SU-DHL-6 (cell line): ENCODE data around the gene AFF3.

Experiments
- H2AFZ ChIP-seq: fragments of 200-600 bp; sonication (generic); 2 replicates; pipeline ENCODE4 v1.6.1; 2014; ENCODE audit warnings: low read depth, mild to moderate bottlenecking, moderate library complexity, mixed read lengths, antibody characterized with exemption, low read length; ENCODE audit not compliant: severe bottlenecking
- H3F3A ChIP-seq: fragments of 200-600 bp; shearing (Covaris generic); 2 replicates; pipeline ENCODE4 v1.6.0; 2016; ENCODE audit warnings: antibody characterized with exemption, mild to moderate bottlenecking; ENCODE audit not compliant: insufficient read depth
- H3K27ac ChIP-seq: fragments of 200-600 bp; sonication (generic); 2 replicates; pipeline ENCODE4 v1.5.1; 2016; ENCODE audit warnings: low read depth, mild to moderate bottlenecking, low read length, moderate library complexity, mixed read lengths
- H3K27me3 ChIP-seq: fragments of 200-600 bp; sonication (generic), shearing (Covaris generic); 2 replicates; pipeline ENCODE4 v1.6.0; 2014; ENCODE audit warnings: mild to moderate bottlenecking, low read length
- H3K36me3 ChIP-seq: fragments of 200-600 bp; sonication (generic); 2 replicates; pipeline ENCODE4 v1.6.1; 2014; ENCODE audit warnings: mild to moderate bottlenecking, low read length, mixed read lengths
- H3K4me2 ChIP-seq: fragments of 300-600, 200-600 bp; shearing (Covaris generic), sonication (generic); 2 replicates; pipeline ENCODE4 v1.6.0; 2014; ENCODE audit warnings: low read length, low read depth, mild to moderate bottlenecking; ENCODE audit not compliant: poor library complexity, severe bottlenecking
- H3K4me3 ChIP-seq: fragments of 200-600 bp; sonication (generic); 2 replicates; pipeline ENCODE4 v1.5.1; 2014; ENCODE audit warnings: antibody characterized with exemption, low read length, mild to moderate bottlenecking, mixed read lengths; ENCODE audit not compliant: insufficient read depth, poor library complexity, severe bottlenecking
- H3K79me2 ChIP-seq: fragments of 200-600 bp; sonication (generic); 2 replicates; pipeline ENCODE4 v1.6.1; 2014; ENCODE audit warnings: mild to moderate bottlenecking, low read length, moderate library complexity; ENCODE audit not compliant: insufficient read depth
- H3K9ac ChIP-seq: fragments of 200-600 bp; sonication (generic); 2 replicates; pipeline ENCODE4 v1.7.0; 2014; ENCODE audit warnings: mild to moderate bottlenecking, low read length
- H3K9me2 ChIP-seq: fragments of 200-600 bp; sonication (generic); replicated peaks from 2 replicates; pipeline ENCODE4 v1.6.1; 2014; ENCODE audit warnings: low read length; ENCODE audit not compliant: insufficient read depth
- H3K9me3 ChIP-seq: fragments of 200-600 bp; sonication (generic); 2 replicates; pipeline ENCODE4 v1.6.1; 2014; ENCODE audit warnings: low read length, mixed read lengths; ENCODE audit not compliant: insufficient read depth
- H4K20me1 ChIP-seq: fragments of 200-600 bp; sonication (generic); 2 replicates; pipeline ENCODE4 v1.6.1; 2014; ENCODE audit warnings: low read depth, mild to moderate bottlenecking, antibody characterized with exemption, low read length, moderate library complexity, mixed read lengths
- CTCF ChIP-seq: fragments of 200-600 bp; sonication (generic); IDR thresholded peaks from one replicate; pipeline ENCODE4 v1.5.1; 2017; ENCODE audit warnings: antibody characterized with exemption, mild to moderate bottlenecking, low read length, moderate library complexity; ENCODE audit not compliant: insufficient read depth, poor library complexity, severe bottlenecking
- EZH2phosphoT487 ChIP-seq: fragments of 200-600 bp; sonication (generic), shearing (Covaris generic); conservative IDR thresholded peaks from 2 replicates; pipeline ENCODE4 v1.6.1; 2018; ENCODE audit warnings: mild to moderate bottlenecking, antibody characterized with exemption, low read length, moderate library complexity, mixed read lengths

Gene AFF3

DNA sequence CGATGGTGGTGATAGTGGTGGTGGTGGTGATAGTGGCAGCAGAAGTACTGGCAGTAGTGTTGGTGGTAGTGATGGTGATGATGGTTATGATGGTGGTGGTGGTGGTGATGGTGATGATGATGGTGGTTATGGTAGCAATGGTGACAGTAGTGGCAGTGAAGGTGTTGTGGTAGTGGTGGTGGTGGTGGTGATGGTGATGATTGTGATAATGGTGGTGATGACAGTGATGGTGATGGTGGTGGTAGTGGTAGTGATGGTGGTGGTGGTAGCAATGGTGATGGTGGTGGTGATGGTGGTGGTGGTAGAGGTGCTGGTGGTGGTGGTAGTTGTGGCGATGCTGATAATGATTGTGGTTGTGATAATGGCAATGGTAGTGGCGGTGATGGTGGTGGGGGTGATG, 126.5 kb downstream of the AFF3 start:
- no peaks in the 10 kb centered on the region for H3F3A ChIP-seq
- no peak overlapping the region for H3K27ac ChIP-seq
- H3K36me3 ChIP-seq = no peaks in the 10 kb centered on the region
- H3K4me3 ChIP-seq = no peak overlapping the region
- no peaks in the 10 kb centered on the region for H3K9me2 ChIP-seq
- 0 out of 2 replicates have a peak, but pooled peaks cover 6% of the 10 kb centered on the region for H4K20me1 ChIP-seq
- H3K27me3 ChIP-seq = no peaks in the 10 kb centered on the region
- no peak for TF ChIP-seq CTCF
- no peak for TF ChIP-seq EZH2phosphoT487
- H3K4me2 ChIP-seq = no peak overlapping the region
- no peak overlapping the region for H3K9ac ChIP-seq
- no peak overlapping the region for H2AFZ ChIP-seq
- H3K9me3 ChIP-seq = no peaks in the 10 kb centered on the region
- no peaks in the 10 kb centered on the region for H3K79me2 ChIP-seq

GRCh38 chr2:100013892-100014677, 128.3 kb downstream of the AFF3 start:
- H3K4me3 ChIP-seq = no peak overlapping the region
- H3K27me3 ChIP-seq = no peaks in the 10 kb centered on the region
- H4K20me1 ChIP-seq = 0 out of 2 replicates have a peak, but pooled peaks cover 6% of the 10 kb centered on the region
- no peak overlapping the region for H2AFZ ChIP-seq
- H3F3A ChIP-seq = no peaks in the 10 kb centered on the region
- H3K9me3 ChIP-seq = no peaks in the 10 kb centered on the region
- no peaks in the 10 kb centered on the region for H3K9me2 ChIP-seq
- TF ChIP-seq CTCF (no peak), EZH2phosphoT487 (no peak)
- H3K79me2 ChIP-seq = no peaks in the 10 kb centered on the region
- no peak overlapping the region for H3K4me2 ChIP-seq
- H3K9ac ChIP-seq = no peak overlapping the region
- H3K27ac ChIP-seq = no peak overlapping the region
- no peaks in the 10 kb centered on the region for H3K36me3 ChIP-seq

DNA sequence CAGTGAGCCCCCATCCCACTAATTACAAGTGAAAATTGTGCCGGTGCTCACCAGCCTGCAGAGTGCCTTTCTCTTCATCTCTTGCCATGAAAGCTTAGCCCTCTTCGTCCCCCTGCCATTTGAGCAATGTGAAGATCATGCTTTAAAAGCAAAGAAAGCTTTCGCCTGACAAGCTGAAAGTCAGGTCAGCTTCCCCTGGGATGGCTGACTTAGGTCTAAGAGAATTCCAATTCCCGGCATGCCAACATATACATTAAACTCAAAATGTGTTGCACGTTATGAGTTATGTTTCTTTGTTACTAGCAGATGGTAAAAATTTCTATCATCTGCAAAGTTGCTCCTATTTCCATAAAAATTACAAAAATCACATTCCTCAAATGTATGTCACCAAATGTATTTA, 129.8 kb downstream of the AFF3 start:
- no peak overlapping the region for H3K4me3 ChIP-seq
- no peaks in the 10 kb centered on the region for H3K36me3 ChIP-seq
- no peak overlapping the region for H3K4me2 ChIP-seq
- no peaks in the 10 kb centered on the region for H3F3A ChIP-seq
- no peaks in the 10 kb centered on the region for H3K79me2 ChIP-seq
- no peak overlapping the region for H2AFZ ChIP-seq
- no peaks in the 10 kb centered on the region for H3K9me2 ChIP-seq
- H4K20me1 ChIP-seq = 0 out of 2 replicates have a peak, but pooled peaks cover 6% of the 10 kb centered on the region
- H3K27ac ChIP-seq = no peak overlapping the region
- no peaks in the 10 kb centered on the region for H3K9me3 ChIP-seq
- TF ChIP-seq EZH2phosphoT487 (no peak), CTCF (no peak)
- no peak overlapping the region for H3K9ac ChIP-seq
- no peaks in the 10 kb centered on the region for H3K27me3 ChIP-seq
